GM21619 (cell line): ENCODE results near the gene COPS9.
A peak's percentile ranks its signal among the peaks of the same experiment; 100 is the strongest.

ENCODE experiments used
- ATAC-seq: cut with Tn5 transposase; IDR thresholded peaks from one replicate; pipeline ENCODE4 v1.9.1; 2021; ENCODE audit not compliant: unreplicated experiment

Gene COPS9

DNA sequence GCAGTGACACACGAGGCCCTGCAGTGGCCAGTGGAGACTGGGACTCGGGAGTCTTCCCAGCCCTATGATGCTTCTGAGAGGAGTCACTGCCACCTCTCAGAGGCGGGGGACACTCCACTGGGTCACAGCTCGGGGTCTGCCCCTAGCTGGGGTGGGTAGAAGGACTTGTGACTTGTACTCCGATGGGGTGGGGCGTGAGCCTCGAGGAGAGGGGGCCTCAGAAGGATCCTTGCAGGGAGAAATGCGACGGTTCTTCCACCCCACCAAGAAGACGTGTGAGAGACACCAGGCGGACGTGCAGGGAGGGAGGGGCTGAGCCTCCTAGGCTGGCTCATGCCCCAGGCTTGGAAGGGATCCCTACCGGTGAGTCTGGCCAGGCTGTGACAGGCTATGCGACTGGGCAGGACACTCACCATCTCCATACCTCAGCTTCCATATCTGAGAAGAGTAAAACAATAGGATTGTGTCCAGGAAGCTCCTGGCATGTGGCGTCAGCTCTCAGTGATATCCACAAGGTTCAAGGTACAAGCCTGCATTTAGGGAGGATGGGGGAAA, 15.4 kb upstream of the COPS9 start:
- ATAC-seq: no peak

DNA sequence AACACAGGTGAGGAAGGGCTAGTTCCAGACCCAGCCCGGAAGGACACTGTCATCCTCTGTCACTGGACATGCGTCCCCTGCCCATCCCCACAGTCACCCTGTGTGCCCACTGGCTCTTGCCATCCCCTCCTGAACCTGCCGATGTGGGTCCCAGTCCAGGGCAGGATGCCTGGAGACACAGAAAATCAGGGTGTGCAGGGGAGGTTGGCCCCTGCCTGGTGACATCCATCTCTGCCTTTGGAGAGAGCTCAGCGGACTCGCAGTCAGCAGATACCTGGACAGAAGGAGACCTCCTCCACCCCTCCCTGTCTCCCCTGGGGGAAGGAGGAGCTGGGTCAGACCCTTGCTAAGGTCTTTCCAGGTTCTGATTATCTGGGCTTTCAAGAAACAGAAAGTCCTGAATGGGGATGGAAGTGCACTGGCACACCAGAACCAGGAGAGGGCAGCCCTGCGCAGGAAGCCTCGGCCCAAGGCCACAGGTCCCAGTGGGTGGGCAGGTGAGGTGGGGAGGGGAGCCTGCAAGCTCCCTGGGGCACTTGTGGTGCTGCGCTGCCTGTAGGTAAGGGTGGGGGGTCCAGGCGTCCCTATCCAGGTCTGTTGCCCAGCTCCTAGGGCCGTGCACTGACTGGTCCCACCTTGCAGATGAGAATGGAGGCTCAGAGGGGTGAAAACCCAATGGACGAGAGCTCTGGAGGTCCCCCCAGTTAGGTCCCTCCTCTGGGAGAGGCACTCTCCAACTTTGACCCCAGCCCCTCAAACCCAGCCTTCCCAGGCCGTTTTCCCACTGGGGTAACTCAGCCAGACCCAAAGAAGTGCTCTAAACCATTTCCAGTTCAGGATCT, 14.1 kb upstream of the COPS9 start:
- no peak for ATAC-seq

DNA sequence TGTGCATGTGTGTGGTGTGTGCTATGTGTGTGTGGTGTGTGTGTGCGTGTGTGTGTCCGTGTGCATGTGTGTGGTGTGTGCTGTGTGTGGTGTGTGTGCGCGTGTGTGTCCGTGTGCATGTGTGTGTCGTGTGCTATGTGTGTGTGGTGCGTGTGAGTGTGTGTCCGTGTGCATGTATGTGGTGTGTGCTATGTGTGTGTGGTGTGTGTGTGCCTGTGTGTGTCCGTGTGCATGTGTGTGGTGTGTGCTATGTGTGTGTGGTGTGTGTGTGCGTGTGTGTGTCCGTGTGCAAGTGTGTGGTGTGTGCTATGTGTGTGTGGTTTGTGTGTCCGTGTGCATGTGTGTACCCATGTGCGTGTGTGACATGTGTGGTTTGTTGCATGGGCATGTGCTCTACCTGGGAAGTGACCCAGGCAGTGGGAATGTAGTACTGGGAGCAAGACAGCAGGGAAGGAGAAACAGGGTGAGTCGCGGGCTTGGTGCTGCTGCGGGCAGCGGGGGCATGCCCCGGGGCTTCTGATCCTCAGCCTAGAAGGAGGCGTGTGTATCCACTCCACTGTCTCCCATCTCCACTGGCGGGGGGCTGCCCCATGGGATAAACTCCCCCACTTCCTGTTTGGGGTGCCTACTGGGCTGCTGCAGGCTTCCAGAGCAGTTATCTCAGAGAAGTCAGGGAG, 11.9 kb upstream of the COPS9 start:
- no peak for ATAC-seq

DNA sequence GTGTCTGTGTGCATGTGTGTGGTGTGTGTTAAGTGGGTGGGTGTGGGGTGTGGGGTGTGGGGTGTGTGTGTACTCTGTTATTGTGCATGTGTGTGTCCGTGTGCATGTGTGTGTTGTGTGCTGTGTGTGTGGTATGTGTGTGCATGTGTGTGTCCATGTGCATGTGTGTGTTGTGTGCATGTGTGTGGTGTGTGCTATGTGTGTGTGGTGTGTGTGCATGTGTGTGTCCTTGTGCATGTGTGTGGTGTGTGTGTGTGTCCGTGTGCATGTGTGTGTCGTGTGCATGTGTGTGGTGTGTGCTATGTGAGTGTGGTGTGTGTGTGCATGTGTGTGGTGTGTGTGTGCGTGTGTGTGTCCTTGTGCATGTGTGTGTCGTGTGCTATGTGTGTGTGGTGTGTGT, 11.3 kb upstream of the COPS9 start:
- no peak for ATAC-seq

DNA sequence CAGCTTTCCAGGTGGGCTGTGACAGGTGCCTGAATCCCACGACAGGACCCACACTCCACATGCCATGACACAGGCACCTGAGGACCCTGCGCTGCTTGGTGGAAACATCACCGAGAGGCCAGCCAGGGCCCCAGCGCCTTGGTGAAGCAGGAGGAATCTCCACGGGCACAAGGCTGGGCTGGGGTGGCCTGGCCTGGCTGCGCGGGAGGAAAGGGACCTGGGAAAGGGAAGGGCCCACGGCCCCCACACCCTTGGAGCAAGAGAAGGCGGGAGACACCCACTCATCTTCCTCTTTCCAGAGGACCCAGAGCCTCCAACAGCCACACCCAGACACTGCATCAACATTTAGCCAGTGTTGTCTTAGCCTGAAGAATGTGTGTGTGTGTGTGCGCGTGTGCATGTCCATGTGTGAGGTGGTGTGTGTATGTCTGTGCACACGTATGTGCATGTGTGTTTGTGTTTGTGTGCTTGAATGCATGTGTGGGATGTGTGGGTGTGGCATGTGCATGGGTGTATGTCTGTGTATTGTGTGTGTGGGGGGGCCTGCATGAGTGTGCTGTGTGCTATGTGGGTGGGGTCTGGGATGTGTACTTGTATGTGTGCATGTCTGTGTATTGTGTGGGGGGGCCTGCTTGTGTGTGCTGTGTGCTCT, 10.6 kb upstream of the COPS9 start:
- no peak for ATAC-seq

DNA sequence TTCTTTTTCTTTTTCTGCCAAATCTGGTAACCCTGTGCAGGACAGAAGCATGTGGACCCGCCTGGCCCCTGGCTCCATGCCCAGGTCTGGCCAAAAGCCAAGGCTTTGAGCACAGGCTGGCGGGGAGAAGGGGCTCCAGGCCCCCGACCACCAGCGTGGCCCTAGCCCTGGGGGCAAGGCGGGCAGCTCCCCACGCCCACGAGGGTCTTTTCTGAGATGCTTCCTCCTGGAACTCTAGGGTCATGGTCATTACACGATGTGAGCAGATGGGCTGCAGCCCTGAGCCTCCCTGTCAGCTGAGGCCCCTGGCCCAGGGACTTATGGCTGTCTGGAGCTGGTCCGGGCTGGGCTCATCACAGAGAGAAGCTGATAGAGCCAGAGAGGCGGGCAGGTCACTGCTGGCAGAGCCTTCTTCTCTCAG, 10.0 kb upstream of the COPS9 start:
- no peak for ATAC-seq

DNA sequence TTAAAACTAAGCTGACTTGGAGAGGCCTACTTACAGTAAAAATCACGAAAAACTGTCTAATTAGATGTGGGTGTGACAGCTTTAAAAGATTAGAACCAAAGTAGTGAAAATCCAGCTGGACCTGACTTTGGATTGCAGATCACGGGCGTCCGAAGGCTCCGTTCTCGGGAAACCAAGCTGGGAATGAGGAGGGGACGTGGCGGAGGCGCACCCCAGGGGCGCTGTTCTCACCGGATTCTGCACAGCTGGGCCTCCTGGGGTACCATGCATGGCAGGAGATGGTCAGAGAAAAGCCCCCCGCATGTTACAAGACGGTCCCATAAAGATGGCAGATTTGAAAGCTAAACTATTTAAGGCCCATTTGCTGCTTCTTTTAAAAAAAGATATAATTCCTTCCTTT, 9.4 kb upstream of the COPS9 start:
- no peak for ATAC-seq

DNA sequence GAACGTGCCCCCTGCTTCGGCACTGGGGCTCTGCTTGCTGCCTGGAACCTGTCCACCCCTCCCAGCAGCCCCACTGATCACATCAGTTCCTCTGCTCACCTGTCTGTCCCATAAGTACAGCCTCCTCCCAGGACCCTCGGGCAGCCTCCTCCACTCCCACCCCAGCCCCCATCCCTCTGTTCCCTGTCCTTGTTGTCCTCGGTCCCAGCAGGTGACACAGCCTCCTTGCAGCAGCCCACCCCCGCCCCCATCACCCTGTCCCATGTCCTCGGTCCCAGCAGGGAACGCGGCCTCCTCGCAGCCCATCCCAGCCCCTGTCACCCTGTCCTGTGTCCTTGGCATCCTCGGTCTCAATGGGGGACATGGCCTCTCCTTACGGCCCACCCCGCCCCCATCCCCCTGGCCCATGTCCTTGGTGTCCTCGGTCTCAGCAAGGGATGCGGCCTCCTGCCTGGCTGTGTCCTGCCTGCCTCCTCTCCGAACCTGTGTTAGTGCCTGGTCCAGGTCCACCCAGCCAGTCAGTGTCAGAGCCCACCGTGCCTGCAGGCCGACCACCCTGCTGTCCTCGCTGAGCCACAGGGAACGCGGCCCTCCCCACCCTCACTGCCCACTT, 8.7 kb upstream of the COPS9 start:
- ATAC-seq: no peak

DNA sequence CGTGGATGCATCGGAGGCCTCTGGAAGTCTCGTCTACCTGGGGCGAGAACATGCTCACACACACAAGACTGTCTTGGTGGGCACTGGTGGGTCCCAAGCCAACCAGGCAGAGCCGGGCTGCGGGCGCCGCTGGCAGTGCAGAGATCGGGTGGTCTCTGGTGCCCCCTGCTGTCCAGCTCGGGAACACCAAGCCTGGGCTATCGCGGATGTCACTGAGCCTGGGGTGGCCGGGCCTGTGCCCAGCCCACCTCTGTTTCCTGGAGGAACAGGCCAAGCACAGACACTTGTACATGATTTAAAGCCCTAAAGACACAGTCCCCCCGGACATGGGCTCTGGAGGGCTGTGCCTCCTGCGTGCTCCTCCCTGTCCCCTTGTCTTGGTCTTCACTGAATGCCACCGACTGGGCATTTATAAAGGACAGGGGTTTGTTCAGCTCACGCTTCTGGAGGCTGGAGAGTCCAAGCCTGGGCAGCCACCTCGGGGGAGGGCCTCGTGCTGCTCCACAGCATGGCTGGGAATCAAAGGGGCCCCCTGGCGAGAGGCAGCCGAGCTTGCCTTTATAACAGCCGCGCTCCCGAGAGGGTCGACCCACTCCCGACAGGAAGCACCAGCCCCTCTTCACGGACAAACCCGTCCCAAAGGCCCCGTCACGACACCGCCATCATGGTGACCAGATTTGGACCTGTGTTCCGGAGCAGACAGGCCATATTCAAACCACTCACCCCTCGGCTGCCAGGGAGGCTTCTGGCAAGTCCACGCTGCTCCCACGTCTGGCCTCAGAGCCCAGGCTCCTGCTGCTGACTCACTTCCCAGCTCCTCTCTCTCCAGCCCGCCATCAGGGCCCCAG, 7.9 kb upstream of the COPS9 start:
- peak; percentile 74 for ATAC-seq

DNA sequence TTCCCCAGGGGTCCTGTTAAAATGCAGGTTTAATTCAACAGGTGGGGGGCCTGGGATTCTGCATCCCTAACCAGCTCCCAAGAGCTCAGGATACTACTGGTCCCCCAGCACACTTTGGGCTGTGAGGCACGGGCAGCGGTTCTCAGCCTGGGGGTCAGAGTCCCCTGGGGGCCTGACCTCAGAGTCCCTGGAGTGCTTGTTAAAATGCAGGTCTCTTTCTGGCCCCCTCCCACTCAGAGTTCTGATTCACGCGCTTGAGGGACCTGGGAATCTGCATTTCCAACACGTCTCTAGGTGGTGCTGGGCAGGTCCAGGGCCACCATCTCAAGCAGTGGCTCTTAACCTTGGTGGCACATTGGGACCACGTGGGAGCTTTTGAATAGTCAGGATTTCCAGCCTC, 7.2 kb upstream of the COPS9 start:
- no peak for ATAC-seq

DNA sequence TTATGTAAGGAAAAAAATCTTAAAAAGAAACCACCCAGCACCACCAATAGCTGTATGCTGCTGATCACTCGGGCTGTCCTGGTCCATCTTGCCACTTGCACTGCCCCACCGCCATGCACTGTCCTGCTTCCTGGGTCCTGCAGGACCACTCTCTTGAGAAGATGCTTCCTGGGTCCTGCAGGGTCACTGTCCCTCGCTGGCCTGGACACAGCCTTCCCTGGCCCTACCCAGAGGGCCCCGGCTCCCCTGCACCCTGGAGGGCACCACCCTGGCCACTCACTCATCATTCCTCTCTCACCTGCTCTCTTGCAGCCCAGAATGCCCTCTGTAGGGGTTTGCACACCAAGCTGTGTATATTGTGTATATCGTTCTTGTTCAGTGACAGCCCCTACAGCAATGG, 6.8 kb upstream of the COPS9 start:
- no peak for ATAC-seq

DNA sequence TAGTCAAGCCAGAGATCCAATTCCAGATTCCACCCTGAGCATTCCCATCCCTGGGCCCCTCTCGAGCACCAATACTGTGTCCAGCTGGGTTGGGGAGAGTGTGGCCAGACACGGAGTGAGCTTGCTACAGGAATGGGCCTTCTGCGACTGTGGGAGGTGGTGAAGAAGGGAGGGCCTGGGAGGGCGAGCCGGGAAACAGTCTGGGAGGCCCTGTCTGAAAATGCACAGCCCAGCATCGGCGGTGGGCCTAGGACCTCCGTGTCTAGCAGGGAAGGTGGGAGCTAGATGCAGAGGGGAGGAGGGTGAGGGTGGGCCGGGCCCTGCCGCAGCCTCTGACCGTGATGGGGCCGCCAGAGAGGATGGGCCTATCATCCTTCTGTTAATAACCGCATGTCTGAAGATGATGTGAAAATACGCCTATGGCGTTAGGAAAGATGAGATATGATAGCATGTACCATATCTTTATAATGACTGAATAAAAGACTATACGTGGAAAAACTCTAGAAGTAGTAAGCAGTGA, 6.2 kb upstream of the COPS9 start:
- no peak for ATAC-seq

DNA sequence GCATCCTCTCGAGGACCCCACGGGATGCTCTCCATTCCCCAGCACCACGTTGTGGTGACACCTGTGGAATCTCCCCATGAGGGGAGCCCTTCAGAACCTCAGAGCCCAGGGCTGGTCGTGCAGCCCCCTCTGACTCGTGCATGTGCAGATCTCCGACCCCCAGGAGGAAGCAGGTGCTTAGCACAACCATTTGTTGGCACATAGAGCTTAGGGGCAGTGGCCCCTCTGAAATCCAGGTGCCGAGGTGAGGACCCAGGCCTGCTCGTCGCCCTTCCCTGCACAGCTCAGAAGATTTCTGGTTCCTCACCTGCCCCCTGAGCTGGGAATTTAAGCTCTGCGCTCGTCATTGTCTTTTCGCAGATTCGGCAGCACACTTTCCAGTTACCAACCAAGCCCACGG, 5.6 kb upstream of the COPS9 start:
- no peak for ATAC-seq

DNA sequence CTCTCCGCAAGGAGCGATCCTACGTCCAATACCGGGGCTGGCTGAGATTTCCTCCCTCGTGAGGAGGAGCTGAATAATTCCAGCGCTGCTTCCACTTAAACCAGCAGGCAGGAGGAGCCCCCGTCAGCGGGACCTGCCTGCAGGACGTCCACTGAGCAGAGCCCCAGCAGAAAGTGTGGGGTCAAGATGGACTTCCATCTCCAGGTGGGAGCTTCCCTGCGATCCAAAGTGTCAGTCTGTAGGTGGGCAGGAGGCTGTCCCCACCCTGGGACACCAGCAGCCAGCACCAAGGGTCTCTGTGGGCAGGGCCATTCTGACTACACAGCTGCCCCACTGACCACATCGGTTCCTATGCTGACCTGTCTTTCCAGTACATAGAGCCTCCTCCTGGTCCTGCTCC, 4.8 kb upstream of the COPS9 start:
- no peak for ATAC-seq

DNA sequence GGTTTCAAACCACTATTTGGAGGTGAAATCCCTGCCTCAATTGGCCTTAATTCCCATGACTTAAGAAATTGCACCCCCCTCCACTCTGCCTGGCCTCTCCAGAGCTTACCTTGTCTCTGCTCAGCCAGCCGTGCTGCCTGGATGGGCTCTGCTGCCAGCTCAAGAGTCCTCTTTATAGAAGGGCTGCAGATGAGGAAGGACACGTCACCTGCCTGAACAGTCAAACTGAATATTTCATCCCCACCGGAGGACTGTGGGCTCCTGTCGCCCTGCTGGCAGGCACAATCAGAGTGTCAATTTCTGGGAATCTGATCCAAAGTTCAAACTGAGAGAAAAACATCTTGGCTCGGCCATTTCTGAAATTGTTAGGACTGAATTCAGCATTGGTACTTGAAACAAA, 4.4 kb upstream of the COPS9 start, which contains the start of gene OTOS:
Gene OTOS, minus strand, starts transcription at position 148 of the 400 bp plus-strand sequence. CDS start 332 bp downstream, outside the sequence.
- no peak for ATAC-seq

DNA sequence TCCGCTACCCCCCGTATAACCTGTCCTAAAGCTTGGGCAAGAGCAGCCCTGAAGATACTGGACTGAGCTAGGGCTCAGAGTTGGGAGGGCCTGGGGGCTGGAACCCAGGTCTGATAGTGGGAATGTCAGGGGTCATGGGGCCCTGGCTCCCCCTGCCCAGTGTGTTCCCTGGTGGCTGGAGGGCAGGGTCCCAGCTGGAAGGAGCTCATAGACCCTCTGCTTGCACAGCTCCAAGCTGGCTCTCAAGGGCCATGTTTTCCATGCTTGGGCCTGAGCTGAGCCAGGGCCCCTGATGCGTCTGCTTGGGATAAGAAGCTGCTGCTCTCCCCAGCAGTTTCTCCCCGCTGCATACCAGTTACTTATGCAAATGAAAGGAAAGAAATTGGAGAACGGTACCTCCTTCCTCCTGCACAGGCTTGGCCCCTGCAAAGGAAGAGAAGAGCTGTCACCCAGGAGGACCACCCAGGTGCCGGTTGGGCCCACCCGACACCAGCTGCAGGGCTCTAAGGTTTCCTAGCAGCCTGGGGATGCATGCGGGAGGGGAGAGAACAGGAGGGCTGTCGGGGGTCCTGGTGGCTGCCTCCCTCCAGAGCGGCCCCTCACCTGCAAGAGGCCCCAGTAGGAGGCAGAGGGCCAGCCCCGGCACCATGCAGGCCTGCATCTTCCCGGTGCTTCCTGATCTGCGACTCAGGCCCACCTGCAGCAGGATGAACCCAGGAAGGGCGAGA, 3.7 kb upstream of the COPS9 start:
- no peak for ATAC-seq

DNA sequence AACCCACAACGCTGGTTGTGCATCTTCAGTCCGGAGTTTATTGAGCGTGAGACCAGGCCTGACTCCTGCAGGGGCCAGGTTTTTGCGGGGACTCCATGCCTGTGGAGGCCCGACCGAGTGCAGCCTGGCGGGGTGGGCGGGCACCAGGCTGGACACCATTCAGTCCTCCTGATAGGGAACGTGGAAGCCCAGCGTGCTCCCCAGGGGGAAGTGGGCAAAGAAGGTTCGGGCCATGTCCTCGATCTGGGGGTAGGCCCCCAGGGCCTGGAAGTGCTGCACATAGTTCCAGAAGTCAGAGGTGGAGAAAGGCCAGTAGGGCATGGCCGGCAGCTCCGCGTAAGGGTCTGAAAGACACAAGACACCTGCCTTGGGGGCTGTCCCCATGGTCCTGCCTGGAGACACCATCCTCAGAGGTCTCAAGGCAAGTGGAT, 2.9 kb upstream of the COPS9 start:
- ATAC-seq: no peak

DNA sequence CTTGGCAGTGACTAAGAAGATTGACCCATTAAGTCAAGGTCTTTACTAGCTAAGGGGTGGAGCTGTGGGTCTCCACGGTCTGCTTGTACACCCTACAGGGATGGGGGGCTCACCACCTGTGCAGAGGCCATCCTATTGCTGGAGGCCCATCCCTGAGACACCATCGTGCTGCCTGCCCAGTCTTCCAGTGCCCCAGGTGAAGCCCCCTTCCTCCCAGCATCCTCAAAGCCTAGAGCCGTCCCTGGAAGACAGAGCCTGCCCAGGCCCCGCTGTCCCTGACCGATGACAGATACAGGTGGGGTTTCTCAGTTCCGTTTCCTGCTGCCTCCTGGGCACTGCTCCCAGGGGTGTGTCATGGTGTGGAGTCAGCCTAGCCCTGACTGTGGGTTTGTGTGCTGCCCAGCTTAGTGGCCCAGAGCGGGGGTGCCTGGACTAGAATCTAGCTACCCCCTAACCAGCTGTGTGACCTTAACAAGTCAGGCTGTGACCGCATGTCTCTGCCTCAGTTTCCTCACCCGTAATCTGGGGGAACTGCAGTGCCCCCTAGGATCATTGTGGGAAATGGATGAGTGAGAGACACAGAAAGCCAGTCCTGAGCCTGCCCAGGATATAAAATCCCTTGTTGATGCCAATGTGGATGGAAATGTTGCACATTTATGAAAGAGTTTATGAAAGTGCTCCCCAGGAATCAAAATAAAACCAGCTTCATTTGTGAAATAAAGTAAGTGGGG, 2.3 kb upstream of the COPS9 start:
- ATAC-seq: no peak
